GM12892 (cell line): ENCODE data around the gene ENOX1.

ENCODE experiments used
- POLR2A ChIP-seq: IDR thresholded peaks from 2 replicates; pipeline ENCODE4 v1.6.1; 2011; ENCODE audit warnings: low read depth, low read length, control low read depth
- POLR2AphosphoS5 ChIP-seq: IDR thresholded peaks from 2 replicates; pipeline ENCODE4 v1.6.1; 2011; ENCODE audit warnings: low read depth, low read length, control low read depth

GRCh38 chr13:43472339-43472738, 314.4 kb downstream of the ENOX1 start:
- TF ChIP-seq POLR2AphosphoS5 (no peak), POLR2A (no peak)
